NCI-H226 (cell line): ENCODE data around the gene WLS.
A peak's percentile ranks its signal among the peaks of the same experiment; 100 is the strongest.
"Not testable (repeated sequence)": the region's sequence is repeated elsewhere in the genome, so short reads cannot be mapped to it uniquely, and the experiment has no call there.

Experiments
- DNase-seq: peaks from one replicate; pipeline ENCODE4 v3.0.0-alpha.2; 2015

The WLS gene

GRCh38 chr1:68232289-68233148, at the start of gene WLS:
Gene WLS, minus strand, starts transcription at chr1:68232523. Its CDS starts 224 bp downstream, at chr1:68232299.
- peak; percentile 52 for DNase-seq

GRCh38 chr1:68280286-68280685, 48.0 kb upstream of the WLS start:
- DNase-seq, result no peak

- no peak for DNase-seq
Observed at GRCh38 chr1:68279846-68280245, 47.5 kb upstream of the WLS start.

GRCh38 chr1:68278221-68278620, 45.9 kb upstream of the WLS start:
- DNase-seq, result no peak

GRCh38 chr1:68276448-68276847, 44.1 kb upstream of the WLS start:
- no peak for DNase-seq

- DNase-seq, result no peak
Observed at GRCh38 chr1:68273530-68273929, 41.2 kb upstream of the WLS start.

DNA sequence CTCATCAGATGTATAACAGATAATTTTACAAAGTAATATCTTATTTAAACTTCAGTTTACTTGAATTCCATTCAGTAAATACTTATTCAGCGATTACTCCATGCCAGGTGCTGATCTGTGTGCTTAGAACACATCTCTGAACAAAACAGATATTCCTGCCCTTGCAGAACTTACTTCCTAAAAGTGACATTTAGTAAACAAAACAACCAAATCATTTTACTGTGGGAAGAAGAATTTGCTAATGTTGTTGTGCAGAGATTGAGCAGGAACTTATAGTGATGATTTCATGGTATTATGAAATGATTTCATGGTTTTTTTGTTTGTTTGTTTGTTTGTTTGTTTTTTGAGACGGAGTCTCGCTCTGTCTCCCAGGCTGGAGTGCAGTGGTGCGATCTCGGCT, 39.3 kb upstream of the WLS start:
- no peak for DNase-seq

- DNase-seq, result no peak
Observed at GRCh38 chr1:68270951-68271350, 38.6 kb upstream of the WLS start.

GRCh38 chr1:68269637-68270430, 37.5 kb upstream of the WLS start:
- DNase-seq, result peak; percentile 56

- DNase-seq, result no peak
Observed at GRCh38 chr1:68268896-68269483, 36.7 kb upstream of the WLS start.

DNA sequence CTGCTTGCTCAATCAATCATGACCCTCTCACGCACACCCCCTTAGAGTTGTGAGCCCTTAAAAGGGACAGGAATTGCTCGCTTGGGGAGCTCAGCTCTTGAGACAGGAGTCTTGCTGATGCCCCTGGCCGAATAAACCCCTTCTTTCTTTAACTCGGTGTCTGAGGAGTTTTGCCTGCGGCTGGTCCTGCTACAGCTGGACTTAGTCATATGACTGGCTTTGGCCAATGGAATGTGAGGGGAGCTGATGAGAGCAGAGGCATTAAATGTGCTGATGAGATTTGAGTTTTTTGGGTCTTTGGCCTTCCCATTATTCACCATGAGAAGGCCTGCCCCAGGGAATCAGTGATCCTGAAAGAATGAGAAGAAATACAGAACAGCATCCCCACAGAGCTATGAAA, 24.5 kb upstream of the WLS start:
- not testable (repeated sequence) for DNase-seq

- DNase-seq, result no peak
Observed at GRCh38 chr1:68255301-68255700, 23.0 kb upstream of the WLS start.

GRCh38 chr1:68254667-68255226, 22.4 kb upstream of the WLS start:
- no peak for DNase-seq

DNA sequence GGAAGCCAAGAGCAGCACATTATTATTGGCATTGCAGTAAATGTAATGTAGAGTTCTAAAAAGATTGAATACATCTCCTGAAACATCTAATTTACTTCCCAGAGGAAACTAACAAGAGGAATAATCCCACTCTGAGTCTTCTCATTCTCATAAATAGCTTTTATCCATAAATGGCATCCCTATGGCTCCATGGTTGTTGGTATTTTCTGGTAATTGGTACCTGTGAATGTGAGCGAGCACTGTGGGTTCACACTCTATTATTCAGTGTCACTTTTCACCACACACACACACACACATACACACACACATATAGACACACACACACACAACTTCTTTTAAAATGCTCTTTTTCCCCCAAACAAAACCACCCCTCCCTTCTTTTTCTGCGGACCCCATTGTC, 4.7 kb upstream of the WLS start:
- DNase-seq, result no peak

DNA sequence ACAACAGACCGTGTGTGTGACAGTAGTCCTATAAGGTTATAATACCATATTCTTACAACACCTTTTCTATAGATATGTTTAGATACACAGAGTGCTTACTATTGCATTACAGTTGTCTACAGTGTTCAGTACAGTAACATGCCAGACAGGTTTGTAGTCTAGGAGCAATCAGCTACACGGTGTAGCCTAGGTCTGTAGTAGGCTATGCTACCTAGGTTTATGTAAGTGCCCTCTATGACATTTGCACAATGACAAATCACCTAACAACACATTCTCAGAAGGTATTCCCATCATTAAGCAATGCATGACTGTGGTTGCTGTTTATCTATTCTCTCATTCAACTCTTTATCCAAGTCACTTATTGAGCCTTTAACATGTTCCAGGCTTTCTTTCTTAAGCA, 1.8 kb upstream of the WLS start:
- DNase-seq, result no peak

GRCh38 chr1:68233202-68233601, 879 bp upstream of the WLS start:
- no peak for DNase-seq

DNA sequence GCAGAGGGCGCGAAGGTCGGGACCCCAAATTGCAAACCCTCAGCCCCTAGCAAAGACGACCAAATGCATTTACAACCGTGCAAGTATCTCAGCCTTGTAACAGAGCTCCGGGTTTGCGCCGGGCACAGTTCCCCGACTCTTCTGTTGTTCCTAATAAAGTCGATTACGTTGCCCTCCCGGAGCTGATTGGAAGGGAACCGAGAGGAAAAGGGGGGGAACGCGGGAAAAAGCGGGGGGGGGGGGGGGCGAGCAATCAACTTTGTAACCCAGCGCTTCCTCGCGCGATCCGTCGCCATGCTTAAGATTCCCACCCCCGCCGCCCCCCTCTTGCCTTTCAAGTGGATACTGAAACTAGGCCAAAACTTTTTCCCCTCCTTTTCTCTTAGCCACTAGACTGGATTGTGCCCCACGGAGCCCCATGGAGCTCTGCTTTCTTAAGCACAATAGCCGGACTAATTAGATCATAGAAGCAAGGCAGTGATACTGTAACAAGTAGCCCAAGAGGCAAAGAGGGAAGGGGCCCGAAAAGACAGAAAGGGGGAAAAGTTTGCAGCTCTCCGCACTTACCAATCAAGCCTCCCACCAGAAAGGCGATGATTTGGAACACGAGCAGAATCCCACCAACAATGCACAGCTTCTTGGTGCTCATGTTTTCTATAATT, 565 bp downstream of the WLS start:
- no peak for DNase-seq

DNA sequence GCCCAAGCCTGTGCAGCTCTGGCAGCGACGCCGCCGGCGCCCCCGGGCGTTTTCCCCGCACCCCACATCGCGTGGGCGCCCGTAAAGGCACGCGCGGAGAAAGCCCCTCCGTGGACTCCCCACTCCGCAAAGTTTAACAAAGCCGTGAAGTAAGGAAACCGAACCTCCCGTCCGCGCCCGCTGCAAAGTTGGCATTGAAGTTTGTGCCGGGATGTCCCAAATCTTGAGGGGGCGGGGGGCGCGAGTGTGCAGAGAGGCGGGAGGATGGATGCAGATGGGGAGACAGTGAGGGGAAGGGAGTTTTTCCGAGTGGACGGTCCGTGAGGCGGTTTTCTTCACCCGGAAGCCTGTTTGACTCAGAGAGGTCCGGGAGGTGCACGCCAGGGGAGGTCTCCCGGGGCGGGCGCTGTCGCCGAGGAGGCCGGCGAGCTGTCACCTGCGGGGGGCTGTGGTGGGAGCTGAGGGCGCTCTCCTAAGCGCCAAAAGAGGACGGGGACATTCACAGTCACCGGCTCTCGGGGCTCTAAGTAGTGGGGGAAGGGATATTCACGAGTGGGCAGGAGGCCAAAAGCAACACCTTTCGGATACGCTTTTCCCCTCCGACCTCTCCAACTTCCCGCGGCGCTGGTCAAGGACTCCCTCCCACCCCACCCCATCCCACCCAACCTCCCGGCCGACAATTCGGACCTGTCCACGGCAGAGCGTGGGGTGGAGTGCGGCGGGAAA, 1.3 kb downstream of the WLS start:
- DNase-seq, result no peak

- DNase-seq, result no peak
Observed at GRCh38 chr1:68230484-68230802, 1.9 kb downstream of the WLS start.

GRCh38 chr1:68229650-68230483, 2.5 kb downstream of the WLS start:
- DNase-seq, result no peak

DNA sequence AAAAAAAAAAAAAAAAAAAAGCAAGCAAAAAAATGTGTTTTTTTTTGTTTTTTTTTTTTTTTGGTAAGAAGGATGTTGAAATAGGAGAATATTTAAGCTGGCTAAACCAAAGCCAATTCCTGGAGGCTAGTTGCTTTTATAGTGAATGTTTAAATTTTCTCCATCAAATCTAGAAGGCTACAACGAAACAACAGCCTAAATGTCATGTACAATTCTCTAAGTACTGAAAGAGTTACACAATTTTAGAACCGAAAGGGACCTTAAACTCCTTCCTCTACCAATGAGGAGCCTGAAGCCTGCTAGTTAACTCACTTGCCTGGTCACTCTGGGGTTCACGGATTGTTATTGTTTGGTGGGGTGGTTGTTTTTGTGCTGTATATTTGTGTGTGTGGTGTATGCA, 3.5 kb downstream of the WLS start:
- no peak for DNase-seq
